ENCODE data around the gene MRPS33.

DNA sequence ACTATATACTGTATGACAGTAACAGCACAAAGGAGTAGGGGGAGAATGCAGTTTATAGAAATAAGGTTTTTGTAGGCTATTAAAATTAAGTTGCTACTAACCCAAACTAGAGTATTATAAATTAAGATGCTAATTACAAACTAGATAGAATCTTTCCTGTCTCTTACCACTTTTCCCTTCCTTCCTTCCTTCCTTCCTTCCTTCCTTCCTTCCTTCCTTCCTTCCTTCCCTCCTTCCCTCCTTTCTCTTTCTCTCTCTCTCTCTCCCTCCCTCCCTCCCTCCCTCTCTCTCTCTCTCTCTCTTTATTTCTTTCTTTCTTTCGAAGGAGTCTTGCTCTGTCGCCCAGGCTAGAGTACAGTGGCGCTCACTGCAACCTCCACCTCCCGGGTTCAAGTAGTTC is 53.6 kb downstream of the MRPS33 start:
- TF ChIP-seq, protein P1, sequence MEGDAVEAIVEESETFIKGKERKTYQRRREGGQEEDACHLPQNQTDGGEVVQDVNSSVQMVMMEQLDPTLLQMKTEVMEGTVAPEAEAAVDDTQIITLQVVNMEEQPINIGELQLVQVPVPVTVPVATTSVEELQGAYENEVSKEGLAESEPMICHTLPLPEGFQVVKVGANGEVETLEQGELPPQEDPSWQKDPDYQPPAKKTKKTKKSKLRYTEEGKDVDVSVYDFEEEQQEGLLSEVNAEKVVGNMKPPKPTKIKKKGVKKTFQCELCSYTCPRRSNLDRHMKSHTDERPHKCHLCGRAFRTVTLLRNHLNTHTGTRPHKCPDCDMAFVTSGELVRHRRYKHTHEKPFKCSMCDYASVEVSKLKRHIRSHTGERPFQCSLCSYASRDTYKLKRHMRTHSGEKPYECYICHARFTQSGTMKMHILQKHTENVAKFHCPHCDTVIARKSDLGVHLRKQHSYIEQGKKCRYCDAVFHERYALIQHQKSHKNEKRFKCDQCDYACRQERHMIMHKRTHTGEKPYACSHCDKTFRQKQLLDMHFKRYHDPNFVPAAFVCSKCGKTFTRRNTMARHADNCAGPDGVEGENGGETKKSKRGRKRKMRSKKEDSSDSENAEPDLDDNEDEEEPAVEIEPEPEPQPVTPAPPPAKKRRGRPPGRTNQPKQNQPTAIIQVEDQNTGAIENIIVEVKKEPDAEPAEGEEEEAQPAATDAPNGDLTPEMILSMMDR (conservative IDR thresholded peaks at IDR 0.05; ENCODE audit: low read depth in 2 of 2): no peak
- TF ChIP-seq POLR2AphosphoS5 (IDR thresholded peaks at IDR 0.05; ENCODE audit: low read depth): no peak
- TF ChIP-seq EZH2 (IDR thresholded peaks at IDR 0.05; ENCODE audit: low read depth, unreplicated experiment): no peak
- TF ChIP-seq EZH2phosphoT487 (IDR thresholded peaks at IDR 0.05; ENCODE audit: unreplicated experiment): no peak
- TF ChIP-seq JUNB (IDR thresholded peaks at IDR 0.05; ENCODE audit: unreplicated experiment): no peak
- TF ChIP-seq, protein P2, sequence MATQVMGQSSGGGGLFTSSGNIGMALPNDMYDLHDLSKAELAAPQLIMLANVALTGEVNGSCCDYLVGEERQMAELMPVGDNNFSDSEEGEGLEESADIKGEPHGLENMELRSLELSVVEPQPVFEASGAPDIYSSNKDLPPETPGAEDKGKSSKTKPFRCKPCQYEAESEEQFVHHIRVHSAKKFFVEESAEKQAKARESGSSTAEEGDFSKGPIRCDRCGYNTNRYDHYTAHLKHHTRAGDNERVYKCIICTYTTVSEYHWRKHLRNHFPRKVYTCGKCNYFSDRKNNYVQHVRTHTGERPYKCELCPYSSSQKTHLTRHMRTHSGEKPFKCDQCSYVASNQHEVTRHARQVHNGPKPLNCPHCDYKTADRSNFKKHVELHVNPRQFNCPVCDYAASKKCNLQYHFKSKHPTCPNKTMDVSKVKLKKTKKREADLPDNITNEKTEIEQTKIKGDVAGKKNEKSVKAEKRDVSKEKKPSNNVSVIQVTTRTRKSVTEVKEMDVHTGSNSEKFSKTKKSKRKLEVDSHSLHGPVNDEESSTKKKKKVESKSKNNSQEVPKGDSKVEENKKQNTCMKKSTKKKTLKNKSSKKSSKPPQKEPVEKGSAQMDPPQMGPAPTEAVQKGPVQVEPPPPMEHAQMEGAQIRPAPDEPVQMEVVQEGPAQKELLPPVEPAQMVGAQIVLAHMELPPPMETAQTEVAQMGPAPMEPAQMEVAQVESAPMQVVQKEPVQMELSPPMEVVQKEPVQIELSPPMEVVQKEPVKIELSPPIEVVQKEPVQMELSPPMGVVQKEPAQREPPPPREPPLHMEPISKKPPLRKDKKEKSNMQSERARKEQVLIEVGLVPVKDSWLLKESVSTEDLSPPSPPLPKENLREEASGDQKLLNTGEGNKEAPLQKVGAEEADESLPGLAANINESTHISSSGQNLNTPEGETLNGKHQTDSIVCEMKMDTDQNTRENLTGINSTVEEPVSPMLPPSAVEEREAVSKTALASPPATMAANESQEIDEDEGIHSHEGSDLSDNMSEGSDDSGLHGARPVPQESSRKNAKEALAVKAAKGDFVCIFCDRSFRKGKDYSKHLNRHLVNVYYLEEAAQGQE (IDR thresholded peaks at IDR 0.05; ENCODE audit: unreplicated experiment): no peak
- no peak for TF ChIP-seq CREB1 (CRISPR knock-in tag; IDR thresholded peaks at IDR 0.05; ENCODE audit: low read depth)
- no peak for TF ChIP-seq NANOG (IDR thresholded peaks at IDR 0.05; ENCODE audit: borderline replicate concordance)

All from GM23338 (cell line).